ENCODE results near the gene CBY1. TPM values are rescaled to one million over a fixed set of nuclear protein-coding genes. Genes with fewer than 3 reads are reported as not detected.

Gene CBY1
- total and polyA plus RNA-seq, 10 of the 15 experiments (the other 5 are each of a cell fraction or from before 2014, with no cell fraction given): 7.3 to 18.6 (median 11.9) TPM

- TF ChIP-seq CUX1 (IDR thresholded peaks at IDR 0.05; ENCODE audit: insufficient replicate concordance, low read depth, low read length) (no peak), SPI1 (IDR thresholded peaks at IDR 0.05; ENCODE audit: borderline replicate concordance, insufficient read depth, low read depth, low read length) (no peak), MTA2 (IDR thresholded peaks at IDR 0.05; ENCODE audit: low read depth) (no peak), E2F4 (IDR thresholded peaks at IDR 0.05; ENCODE audit: low read depth, low read length) (no peak; the same call in 1 of the 2 replicates), NRF1 (conservative IDR thresholded peaks at IDR 0.05; ENCODE audit: low read depth, low read length) (no peak), KAT2A (conservative IDR thresholded peaks at IDR 0.05; ENCODE audit: control insufficient read depth, low read depth, low read length) (no peak), SKIL (IDR thresholded peaks at IDR 0.05; ENCODE audit: low read depth, poor library complexity, severe bottlenecking) (no peak), CHD4 (IDR thresholded peaks at IDR 0.05) (no peak), FOXM1 (IDR thresholded peaks at IDR 0.05; ENCODE audit: low read depth, low read length) (0 out of 2 replicates have a peak, but pooled peaks have one; percentile 55), SIN3A (IDR thresholded peaks at IDR 0.05; ENCODE audit: low read depth, low read length) (peak; percentile 90), PAX8 (IDR thresholded peaks at IDR 0.05) (no peak), IRF3 (IDR thresholded peaks at IDR 0.05) (no peak), ETV6 (conservative IDR thresholded peaks at IDR 0.05 in 1 of 2, IDR thresholded peaks at IDR 0.05 in 1 of 2; ENCODE audit: borderline replicate concordance in 1 of 2, low read depth in 1 of 2) (peak in 1 of 2 experiments; percentile 50; a peak in 2 of 4 replicates), RELB (IDR thresholded peaks at IDR 0.05; ENCODE audit: low read depth) (peak; percentile 100), SRF (IDR thresholded peaks at IDR 0.05; ENCODE audit: low read depth in 2 of 2, low read length in 2 of 2) (peak in 1 of 2 experiments; percentile 73; a peak in 2 of 4 replicates)
These were observed 25.3 kb downstream of the CBY1 start, which contains the start of gene TOMM22 (continued) for GRCh38 chr22:38681582-38682335.
